ENCODE measurements around the gene MLNR. TPM values are rescaled to one million over a fixed set of nuclear protein-coding genes. Genes with fewer than 3 reads are reported as not detected.

The MLNR gene
- total RNA-seq, 2 experiments from 2014 or later, result not detected

DNA sequence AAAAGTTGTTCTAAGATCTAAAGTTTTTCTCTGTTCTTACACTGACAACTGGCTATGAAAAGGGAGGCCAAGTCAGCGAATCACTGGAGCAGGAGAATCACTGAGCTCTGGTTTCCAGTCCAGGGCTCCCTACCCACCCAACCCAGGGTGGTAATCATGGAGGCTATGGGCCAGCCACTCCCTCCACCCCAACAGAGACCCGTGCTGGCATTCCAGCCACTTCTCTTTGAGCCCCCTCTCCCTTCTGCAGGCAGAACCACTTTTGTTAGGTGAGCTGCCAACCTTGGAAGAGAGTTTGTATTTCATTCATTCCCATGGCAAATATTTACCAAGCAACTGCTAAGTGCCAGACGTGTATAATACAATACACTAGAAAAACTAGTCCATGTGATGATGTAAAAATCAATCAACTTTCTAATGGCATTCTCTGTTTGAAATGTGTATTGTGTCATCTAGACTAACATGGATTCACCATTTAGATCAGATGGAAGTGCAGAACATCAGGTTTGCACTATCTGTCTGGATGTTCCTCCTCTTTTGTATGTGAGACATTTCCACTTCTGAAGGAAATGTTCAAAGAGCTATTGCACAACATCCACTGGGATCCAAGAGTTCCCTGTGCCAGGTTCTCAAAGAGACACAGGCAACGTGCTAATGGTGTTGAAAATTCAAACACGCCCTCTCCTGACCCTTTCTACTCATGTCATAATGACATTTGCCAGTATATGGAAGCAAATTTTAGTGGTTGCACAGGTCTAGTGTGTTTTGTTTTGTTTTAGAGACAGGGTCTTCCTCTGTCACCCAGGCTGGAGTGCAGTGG, 5.3 kb downstream of the MLNR start:
- CTCF ChIA-PET, result interaction anchor here (1.0 to 3.3 kb wide), 3 partner anchors 9 to 15 kb away, joined by 4 to 11 read pairs (median 4); no protein-coding TSS in a partner anchor
- no peak overlapping the region for H3K4me3 Mint-ChIP-seq
- ATAC-seq, result no peak
- POLR2A ChIA-PET, result no interaction called here
- no peaks in the 10 kb centered on the region for H3K9me3 Mint-ChIP-seq
- no peak for DNase-seq
- no peak overlapping the region for H3K27ac Mint-ChIP-seq
- peaks cover 2% of the 10 kb centered on the region for H3K4me1 Mint-ChIP-seq (ENCODE audit: low read depth)
- no peak for TF ChIP-seq CTCF (IDR thresholded peaks at IDR 0.05)
- H3K36me3 Mint-ChIP-seq (ENCODE audit: low read depth), result no peaks in the 10 kb centered on the region
- intact Hi-C loops (cut with micrococcal nuclease), result no loop called here
- H3K27me3 Mint-ChIP-seq, result peaks cover 33% of the 10 kb centered on the region

DNA sequence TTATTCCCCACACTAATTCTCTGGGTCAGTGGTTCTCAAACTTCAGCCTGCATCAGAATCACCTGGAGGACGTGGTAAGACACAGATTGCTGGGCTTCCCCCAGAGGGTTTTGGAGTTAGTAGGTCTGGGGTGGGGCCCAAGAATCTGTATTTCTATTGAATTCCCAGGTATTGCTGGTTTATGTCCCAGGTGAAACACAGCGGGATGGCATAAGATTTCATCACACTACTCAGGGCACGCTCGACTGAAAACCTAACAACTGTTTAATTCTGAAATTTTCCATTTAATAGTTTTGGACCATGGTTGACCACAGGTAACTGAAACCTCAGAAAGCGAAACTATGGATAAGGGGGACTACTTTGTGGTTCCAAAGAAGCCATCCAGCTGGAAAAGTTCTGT, 6.5 kb downstream of the MLNR start:
- no peak for DNase-seq
- H3K4me1 Mint-ChIP-seq (ENCODE audit: low read depth), result no peaks in the 10 kb centered on the region
- TF ChIP-seq CTCF (IDR thresholded peaks at IDR 0.05), result no peak
- H3K36me3 Mint-ChIP-seq (ENCODE audit: low read depth), result no peaks in the 10 kb centered on the region
- no peak overlapping the region for H3K27ac Mint-ChIP-seq
- no peak for ATAC-seq
- POLR2A ChIA-PET, result no interaction called here
- CTCF ChIA-PET, result no interaction called here
- H3K27me3 Mint-ChIP-seq, result peaks cover 26% of the 10 kb centered on the region
- intact Hi-C loops (cut with micrococcal nuclease), result no loop called here
- H3K9me3 Mint-ChIP-seq, result no peaks in the 10 kb centered on the region
- H3K4me3 Mint-ChIP-seq, result no peak overlapping the region

- Mint-ChIP-seq H3K27ac (no peak overlapping the region), H3K36me3 (ENCODE audit: low read depth) (no peaks in the 10 kb centered on the region), H3K4me3 (no peak overlapping the region), H3K9me3 (no peaks in the 10 kb centered on the region), H3K27me3 (no peaks in the 10 kb centered on the region), H3K4me1 (ENCODE audit: low read depth) (no peaks in the 10 kb centered on the region)
- intact Hi-C loops (cut with micrococcal nuclease), result no loop called here
- DNase-seq, result no peak
- TF ChIP-seq CTCF (IDR thresholded peaks at IDR 0.05), result no peak
- POLR2A ChIA-PET, result no interaction called here
- CTCF ChIA-PET, result no interaction called here
- ATAC-seq, result no peak
Measured at GRCh38 chr13:49234741-49235140, 14.6 kb downstream of the MLNR start.

DNA sequence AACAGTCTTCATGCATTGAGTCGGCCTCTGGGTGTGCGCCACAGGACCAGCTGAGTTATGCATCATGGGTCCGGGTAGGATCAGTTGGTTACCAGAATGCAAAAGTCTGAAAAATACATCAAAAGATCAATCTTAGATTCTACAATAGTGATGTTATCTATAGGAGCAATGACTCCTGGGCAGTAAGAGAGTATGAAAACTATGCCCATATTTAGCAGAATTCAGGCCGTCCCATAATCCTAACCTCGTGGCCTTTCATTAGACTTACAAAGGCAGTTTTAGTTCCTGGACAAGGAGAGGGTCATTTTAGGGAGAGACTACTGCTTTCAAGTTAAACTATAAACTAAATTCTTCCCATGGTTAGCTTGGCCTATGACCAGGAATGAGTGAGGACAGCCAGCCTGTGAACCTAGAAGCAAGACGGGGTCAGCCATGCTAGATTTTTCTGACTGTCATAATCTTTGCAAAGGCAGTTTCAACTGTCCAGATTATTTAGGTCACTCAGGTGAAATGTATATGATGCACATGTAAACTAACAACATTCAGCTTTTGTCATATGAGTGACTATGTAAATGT, 15.8 kb downstream of the MLNR start:
- ATAC-seq (no peak), DNase-seq (no peak)
- no peak for TF ChIP-seq CTCF (IDR thresholded peaks at IDR 0.05)
- no peak overlapping the region for H3K27ac Mint-ChIP-seq
- intact Hi-C loops (cut with micrococcal nuclease), result no loop called here
- H3K4me3 Mint-ChIP-seq, result no peak overlapping the region
- H3K27me3 Mint-ChIP-seq, result no peaks in the 10 kb centered on the region
- no peaks in the 10 kb centered on the region for H3K36me3 Mint-ChIP-seq (ENCODE audit: low read depth)
- ChIA-PET POLR2A (no interaction called here), CTCF (interaction anchor here (1.2 to 1.7 kb wide), 2 partner anchors 13 to 45 kb away, joined by 4 to 6 read pairs; no protein-coding TSS in a partner anchor)
- H3K9me3 Mint-ChIP-seq, result no peaks in the 10 kb centered on the region
- peaks cover 2% of the 10 kb centered on the region for H3K4me1 Mint-ChIP-seq (ENCODE audit: low read depth)

GRCh38 chr13:49238621-49239020, 18.5 kb downstream of the MLNR start:
- ChIA-PET POLR2A (no interaction called here), CTCF (interaction anchor here (1.1 to 1.2 kb wide), 2 partner anchors 13 to 42 kb away, joined by 4 to 10 read pairs; no protein-coding TSS in a partner anchor)
- Mint-ChIP-seq H3K4me1 (ENCODE audit: low read depth) (peaks cover 2% of the 10 kb centered on the region), H3K9me3 (no peaks in the 10 kb centered on the region), H3K27me3 (no peaks in the 10 kb centered on the region), H3K4me3 (no peak overlapping the region), H3K27ac (no peak overlapping the region), H3K36me3 (ENCODE audit: low read depth) (no peaks in the 10 kb centered on the region)
- no peak for TF ChIP-seq CTCF (IDR thresholded peaks at IDR 0.05)
- ATAC-seq (no peak), DNase-seq (no peak)
- intact Hi-C loops (cut with micrococcal nuclease), result no loop called here

Measured in activated CD8-positive, alpha-beta T cell treated with anti-CD3 and anti-CD28 coated beads for 36 hours (primary cell).